LNCaP clone FGC (cell line): ENCODE results near the gene IP6K2.
"Not testable (repeated sequence)": the region's sequence is repeated elsewhere in the genome, so short reads cannot be mapped to it uniquely, and the experiment has no call there.

ENCODE experiments used
- DNase-seq: peaks from one replicate; pipeline ENCODE4 v3.0.0-alpha.2; 2011; ENCODE audit warnings: low read depth
- H3K4me3 ChIP-seq: 2 replicates; pipeline ENCODE4 v1.5.1; 2011; ENCODE audit warnings: mild to moderate bottlenecking, low read depth, low read length, control low read depth
- TF ChIP-seq, protein P1 (sequence below): IDR thresholded peaks from 2 replicates; pipeline ENCODE4 v1.5.1; 2012; ENCODE audit warnings: mild to moderate bottlenecking; ENCODE audit not compliant: control insufficient read depth, insufficient read depth; ENCODE audit errors: extremely low read depth

Gene IP6K2

DNA sequence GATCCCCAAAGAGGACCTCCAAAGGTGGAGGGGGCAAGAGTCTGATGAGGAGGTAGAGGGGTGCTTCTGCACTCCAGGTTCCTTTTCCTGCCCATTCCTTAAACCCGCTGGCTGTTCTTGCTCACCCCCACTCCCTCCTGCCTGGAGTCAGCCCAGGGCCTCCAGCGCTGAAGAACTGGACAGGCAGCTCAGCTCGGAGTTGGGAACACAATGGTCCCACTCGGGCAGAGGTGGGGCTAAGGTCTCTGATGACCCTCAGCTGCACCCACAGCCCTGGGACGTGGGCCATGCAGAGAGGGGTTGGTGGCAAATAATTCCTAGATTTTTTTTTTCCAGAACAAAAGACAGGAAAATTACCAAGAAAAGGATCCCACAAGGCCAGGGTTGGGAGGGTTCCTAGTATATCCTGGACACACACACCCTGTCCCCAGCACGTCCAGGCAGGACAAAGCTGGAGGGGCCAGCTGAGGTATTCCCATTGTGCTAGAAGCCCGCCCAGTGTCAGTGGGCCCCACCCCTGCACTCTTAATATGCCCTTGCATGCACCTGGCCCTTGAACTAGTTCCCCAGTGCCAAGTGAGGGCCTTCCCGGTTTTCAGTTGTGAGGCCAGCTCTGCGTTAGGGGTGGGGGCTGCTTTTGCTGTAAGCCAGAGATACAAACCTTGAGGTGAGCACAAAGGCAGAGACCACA, 22.1 kb upstream of the IP6K2 start:
- DNase-seq: no peak
- TF ChIP-seq, protein P1, sequence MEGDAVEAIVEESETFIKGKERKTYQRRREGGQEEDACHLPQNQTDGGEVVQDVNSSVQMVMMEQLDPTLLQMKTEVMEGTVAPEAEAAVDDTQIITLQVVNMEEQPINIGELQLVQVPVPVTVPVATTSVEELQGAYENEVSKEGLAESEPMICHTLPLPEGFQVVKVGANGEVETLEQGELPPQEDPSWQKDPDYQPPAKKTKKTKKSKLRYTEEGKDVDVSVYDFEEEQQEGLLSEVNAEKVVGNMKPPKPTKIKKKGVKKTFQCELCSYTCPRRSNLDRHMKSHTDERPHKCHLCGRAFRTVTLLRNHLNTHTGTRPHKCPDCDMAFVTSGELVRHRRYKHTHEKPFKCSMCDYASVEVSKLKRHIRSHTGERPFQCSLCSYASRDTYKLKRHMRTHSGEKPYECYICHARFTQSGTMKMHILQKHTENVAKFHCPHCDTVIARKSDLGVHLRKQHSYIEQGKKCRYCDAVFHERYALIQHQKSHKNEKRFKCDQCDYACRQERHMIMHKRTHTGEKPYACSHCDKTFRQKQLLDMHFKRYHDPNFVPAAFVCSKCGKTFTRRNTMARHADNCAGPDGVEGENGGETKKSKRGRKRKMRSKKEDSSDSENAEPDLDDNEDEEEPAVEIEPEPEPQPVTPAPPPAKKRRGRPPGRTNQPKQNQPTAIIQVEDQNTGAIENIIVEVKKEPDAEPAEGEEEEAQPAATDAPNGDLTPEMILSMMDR: no peak
- H3K4me3 ChIP-seq: no peak overlapping the region

DNA sequence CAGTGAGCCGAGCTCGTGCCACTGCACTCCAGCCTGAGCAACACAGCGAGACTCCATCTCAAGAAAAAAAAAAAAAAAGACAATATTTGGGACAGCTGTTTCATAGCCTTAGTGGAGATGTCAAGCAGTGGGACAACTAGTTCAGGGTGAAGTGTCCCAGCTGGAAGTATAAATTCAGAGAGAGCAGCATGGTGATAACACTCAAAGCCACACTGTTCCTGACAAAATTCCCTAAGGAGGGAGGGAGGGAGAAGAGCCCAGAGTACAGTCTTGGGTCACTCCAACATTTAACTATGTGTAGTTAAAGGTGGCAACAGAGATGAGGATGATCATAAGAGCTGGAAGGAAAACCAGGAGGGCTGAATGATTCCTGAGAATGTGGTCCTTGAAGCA, 21.1 kb upstream of the IP6K2 start:
- TF ChIP-seq, protein P1: no peak
- no peak for DNase-seq

DNA sequence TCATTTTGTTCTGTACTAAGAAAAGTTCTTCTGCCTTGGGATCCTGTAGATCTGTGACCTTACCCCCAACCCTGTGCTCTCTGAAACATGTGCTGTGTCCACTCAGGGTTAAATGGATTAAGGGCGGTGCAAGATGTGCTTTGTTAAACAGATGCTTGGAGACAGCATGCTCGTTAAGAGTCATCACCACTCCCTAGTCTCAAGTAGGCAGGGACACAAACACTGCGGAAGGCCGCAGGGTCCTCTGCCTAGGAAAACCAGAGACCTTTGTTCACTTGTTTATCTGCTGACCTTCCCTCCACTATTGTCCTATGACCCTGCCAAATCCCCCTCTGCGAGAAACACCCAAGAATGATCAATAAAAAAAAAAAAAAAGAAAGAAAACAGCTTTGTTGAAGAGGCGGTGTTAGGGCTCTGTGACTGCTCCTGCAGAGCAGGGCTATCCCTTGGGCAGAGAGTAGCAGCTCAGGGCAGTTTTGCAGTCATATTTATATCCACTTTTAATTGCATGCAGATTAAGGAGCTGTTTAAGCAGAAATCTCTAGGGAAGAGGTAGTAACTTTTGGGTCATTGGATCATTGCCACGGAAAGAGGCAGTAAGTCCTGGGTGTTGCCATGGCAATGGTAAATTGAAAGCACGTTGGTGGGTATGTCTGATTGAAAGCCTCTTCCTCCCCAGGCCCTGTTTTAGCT, 18.2 kb upstream of the IP6K2 start:
- DNase-seq: not testable (repeated sequence)

More for the DNA sequence above, 21.1 kb upstream of the IP6K2 start:
- no peak overlapping the region for H3K4me3 ChIP-seq

GRCh38 chr3:48734541-48734940, 17.5 kb upstream of the IP6K2 start:
- DNase-seq, H3K4me3 ChIP-seq: not testable (repeated sequence)

More for the DNA sequence above, 18.2 kb upstream of the IP6K2 start:
- H3K4me3 ChIP-seq: not testable (repeated sequence)

GRCh38 chr3:48733752-48734518, 16.9 kb upstream of the IP6K2 start:
- H3K4me3 ChIP-seq, DNase-seq: not testable (repeated sequence)

DNA sequence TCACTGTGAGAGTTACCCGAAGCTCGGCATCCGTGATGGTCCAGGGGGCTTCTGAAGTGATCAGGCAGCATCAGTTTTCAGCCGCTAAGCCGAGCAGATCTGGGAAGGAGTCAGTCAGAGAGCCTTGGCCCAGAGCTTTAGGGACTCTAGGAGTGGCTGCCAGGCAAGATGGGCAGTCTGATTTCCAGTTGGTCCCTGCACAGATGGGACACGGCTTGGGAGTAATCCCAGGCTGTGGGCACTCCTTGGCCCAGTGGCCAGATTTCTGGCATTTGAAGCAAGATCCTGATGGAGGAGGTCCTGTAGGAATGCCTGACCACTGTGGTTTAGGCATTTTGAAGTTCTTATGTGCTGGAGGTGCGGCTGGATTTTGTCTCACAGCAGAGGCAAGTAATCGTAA, 10.5 kb upstream of the IP6K2 start:
- no peak for DNase-seq
- TF ChIP-seq, protein P1: no peak
- no peak overlapping the region for H3K4me3 ChIP-seq

GRCh38 chr3:48725185-48725855, 8.3 kb upstream of the IP6K2 start:
- H3K4me3 ChIP-seq, DNase-seq: not testable (repeated sequence)

DNA sequence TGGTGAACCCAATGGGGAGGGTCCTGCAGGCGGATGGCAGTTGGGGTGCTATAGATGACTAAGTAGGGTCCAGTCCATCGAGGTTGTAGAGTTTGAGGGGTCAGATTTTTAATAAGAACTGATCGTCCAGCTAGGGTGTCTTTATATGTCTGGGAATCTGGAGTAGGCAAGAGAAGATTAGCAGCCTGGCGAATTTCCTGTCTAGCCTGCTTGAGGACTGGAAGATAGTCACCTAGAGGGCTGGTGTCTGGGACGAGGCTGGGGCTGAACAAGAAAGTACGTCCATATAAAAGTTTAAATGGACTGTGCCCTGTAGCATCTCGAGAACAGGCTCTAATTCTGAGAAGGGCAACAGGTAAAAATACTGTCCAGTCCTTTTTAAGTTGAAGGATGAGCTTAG, 6.7 kb upstream of the IP6K2 start:
- no peak for DNase-seq
- TF ChIP-seq, protein P1: no peak
- no peak overlapping the region for H3K4me3 ChIP-seq

DNA sequence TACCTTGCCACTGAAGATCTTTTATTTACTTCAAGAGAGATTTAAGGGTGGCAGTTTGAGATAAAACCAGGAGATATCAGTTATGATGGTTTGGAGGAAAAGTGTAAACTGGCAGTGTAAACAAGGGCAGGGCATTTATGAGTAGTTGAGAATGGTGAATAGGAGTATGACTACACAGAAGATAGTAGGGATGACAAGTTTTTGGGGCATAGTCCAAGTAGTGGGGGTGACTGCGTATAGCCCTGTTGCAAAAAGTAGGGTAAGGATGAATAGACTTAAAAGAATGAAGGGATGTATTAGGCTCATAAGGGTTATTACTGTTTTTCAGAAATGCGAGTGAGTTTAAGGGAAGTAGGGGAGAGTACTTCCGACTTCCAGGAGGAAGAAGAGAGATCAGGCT, 6.3 kb upstream of the IP6K2 start:
- DNase-seq, H3K4me3 ChIP-seq: not testable (repeated sequence)
